ENCODE results near the gene MALAT1.

GRCh38 chr11:65548395-65548794, 49.5 kb downstream of the MALAT1 start:
- no peak for TF ChIP-seq CTCF (IDR thresholded peaks at IDR 0.05)
- no peak for TF ChIP-seq POLR2A (IDR thresholded peaks at IDR 0.05)
